SK-N-MC (cell line): ENCODE data around the gene IRGM.

ENCODE experiments used
- EZH2 ChIP-seq: fragments of 200-600 bp; sonication (generic); IDR thresholded peaks from one replicate; pipeline ENCODE4 v1.6.1; 2017; ENCODE audit warnings: antibody characterized with exemption
- POLR2AphosphoS5 ChIP-seq: IDR thresholded peaks from 2 replicates; pipeline ENCODE4 v1.6.1; 2012; ENCODE audit warnings: mild to moderate bottlenecking, low read depth, low read length, borderline replicate concordance

DNA sequence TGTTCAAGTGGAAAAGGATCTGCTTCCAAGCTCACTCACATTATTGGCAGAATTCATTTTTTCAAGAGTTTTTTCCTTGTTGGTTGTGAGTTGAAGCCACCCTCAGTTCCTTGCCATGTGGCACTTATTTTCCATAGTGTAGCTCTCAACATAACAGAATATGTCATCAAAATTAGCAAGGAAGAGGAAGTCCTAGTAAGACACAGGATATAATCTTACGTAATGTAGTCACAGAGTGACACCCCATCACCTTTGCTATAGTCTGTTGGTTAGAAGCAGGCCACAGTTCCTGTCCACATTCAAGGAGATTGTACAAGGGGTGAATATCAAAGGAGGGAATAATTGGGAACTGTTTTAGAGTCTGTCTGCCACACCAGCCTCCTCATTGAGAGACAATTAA is 15.7 kb downstream of the IRGM start:
- TF ChIP-seq EZH2 (no peak), POLR2AphosphoS5 (no peak)
